ENCODE results near the gene C6orf89.

- TF ChIP-seq ZFX (CRISPR knock-in tag; IDR thresholded peaks at IDR 0.05; ENCODE audit: low read depth) (no peak), CTCF (CRISPR knock-in tag; IDR thresholded peaks at IDR 0.05) (no peak), NR1H2 (CRISPR knock-in tag; IDR thresholded peaks at IDR 0.05; ENCODE audit: borderline replicate concordance, low read depth) (no peak), ATF5 (CRISPR knock-in tag; IDR thresholded peaks at IDR 0.05; ENCODE audit: low read depth) (no peak), ZNF556 (CRISPR knock-in tag; IDR thresholded peaks at IDR 0.05; ENCODE audit: borderline replicate concordance) (no peak), ZFP91 (CRISPR knock-in tag; IDR thresholded peaks at IDR 0.05; ENCODE audit: borderline replicate concordance) (no peak), SMC3 (IDR thresholded peaks at IDR 0.05; ENCODE audit: low read length) (no peak), MED1 (CRISPR knock-in tag; IDR thresholded peaks at IDR 0.05) (no peak), JUNB (CRISPR knock-in tag; IDR thresholded peaks at IDR 0.05; ENCODE audit: borderline replicate concordance) (no peak), FOXO1 (CRISPR knock-in tag; IDR thresholded peaks at IDR 0.05) (no peak), FOXA1 (IDR thresholded peaks at IDR 0.05) (no peak), FOXA1 (CRISPR knock-in tag; IDR thresholded peaks at IDR 0.05) (no peak), POLR2AphosphoS5 (IDR thresholded peaks at IDR 0.05; ENCODE audit: low read depth, low read length) (no peak), REST (IDR thresholded peaks at IDR 0.05; ENCODE audit: borderline replicate concordance in 1 of 2, low read depth in 1 of 2, low read length in 2 of 2) (no peak)
Measured at GRCh38 chr6:36837022-36837339, 48.8 kb upstream of the C6orf89 start.

Measured in HepG2 (cell line).